ENCODE measurements around the gene ARSJ. TPM values are rescaled to one million over a fixed set of nuclear protein-coding genes. Genes with fewer than 3 reads are reported as not detected.

Gene ARSJ
- total and polyA plus RNA-seq, 2 experiments from 2014 or later = 4.3 to 6.6 TPM

DNA sequence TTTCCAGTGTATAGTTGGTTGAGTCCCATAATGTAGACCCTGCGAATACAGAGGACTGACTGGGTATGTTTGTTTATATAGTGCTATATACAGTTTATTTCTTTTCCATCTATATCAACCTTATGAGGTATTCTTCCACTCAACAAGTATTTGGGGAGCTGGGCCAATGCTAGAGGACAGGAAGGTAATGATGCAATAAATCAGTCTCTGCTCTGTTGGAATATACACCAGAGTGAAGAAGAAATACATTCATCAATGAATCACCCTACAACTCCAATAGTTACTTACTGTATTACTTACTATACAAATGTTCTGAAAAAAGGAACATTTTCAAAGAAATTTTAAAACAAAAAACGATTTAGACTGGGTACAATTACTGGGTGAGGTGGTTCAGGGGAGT lies 2.1 kb upstream of the ARSJ start:
- Mint-ChIP-seq H3K4me1 (peaks cover 33% of the 10 kb centered on the region), H3K9me3 (peaks cover 27% of the 10 kb centered on the region), H3K4me3 (no peak overlapping the region; the same call in 2 of the 3 replicates), H3K27ac (no peak overlapping the region), H3K27me3 (ENCODE audit: insufficient read depth, low read depth, poor library complexity) (peaks cover 22% of the 10 kb centered on the region), H3K36me3 (ENCODE audit: low read depth) (peaks cover 20% of the 10 kb centered on the region)
- H3K79me2 ChIP-seq (replicated peaks; ENCODE audit: insufficient read depth) = peaks cover 10% of the 10 kb centered on the region
- no peak for DNase-seq (ENCODE audit: low spot score)
- H2AFZ ChIP-seq = no peak overlapping the region
- H3K4me2 ChIP-seq = no peak overlapping the region
- no peak overlapping the region for H3K27ac ChIP-seq (ENCODE audit: low read depth)
- no peaks in the 10 kb centered on the region for H3F3A ChIP-seq (replicated peaks; ENCODE audit: low read depth)
- ATAC-seq = no peak
- peaks cover 6% of the 10 kb centered on the region; the same call in 1 of the 2 replicates for H3K9me2 ChIP-seq (ENCODE audit: insufficient read depth)
- peaks cover 13% of the 10 kb centered on the region for H3K4me1 ChIP-seq (ENCODE audit: insufficient read depth)
- H3K27me3 ChIP-seq (ENCODE audit: insufficient read depth) = peaks cover 13% of the 10 kb centered on the region
- H4K20me1 ChIP-seq (replicated peaks; ENCODE audit: insufficient read depth) = no peaks in the 10 kb centered on the region
- no peaks in the 10 kb centered on the region for H3K36me3 ChIP-seq (ENCODE audit: insufficient read depth)
- TF ChIP-seq EZH2 (IDR thresholded peaks at IDR 0.05; ENCODE audit: low read depth, unreplicated experiment) = no peak
- TF ChIP-seq, protein P1, sequence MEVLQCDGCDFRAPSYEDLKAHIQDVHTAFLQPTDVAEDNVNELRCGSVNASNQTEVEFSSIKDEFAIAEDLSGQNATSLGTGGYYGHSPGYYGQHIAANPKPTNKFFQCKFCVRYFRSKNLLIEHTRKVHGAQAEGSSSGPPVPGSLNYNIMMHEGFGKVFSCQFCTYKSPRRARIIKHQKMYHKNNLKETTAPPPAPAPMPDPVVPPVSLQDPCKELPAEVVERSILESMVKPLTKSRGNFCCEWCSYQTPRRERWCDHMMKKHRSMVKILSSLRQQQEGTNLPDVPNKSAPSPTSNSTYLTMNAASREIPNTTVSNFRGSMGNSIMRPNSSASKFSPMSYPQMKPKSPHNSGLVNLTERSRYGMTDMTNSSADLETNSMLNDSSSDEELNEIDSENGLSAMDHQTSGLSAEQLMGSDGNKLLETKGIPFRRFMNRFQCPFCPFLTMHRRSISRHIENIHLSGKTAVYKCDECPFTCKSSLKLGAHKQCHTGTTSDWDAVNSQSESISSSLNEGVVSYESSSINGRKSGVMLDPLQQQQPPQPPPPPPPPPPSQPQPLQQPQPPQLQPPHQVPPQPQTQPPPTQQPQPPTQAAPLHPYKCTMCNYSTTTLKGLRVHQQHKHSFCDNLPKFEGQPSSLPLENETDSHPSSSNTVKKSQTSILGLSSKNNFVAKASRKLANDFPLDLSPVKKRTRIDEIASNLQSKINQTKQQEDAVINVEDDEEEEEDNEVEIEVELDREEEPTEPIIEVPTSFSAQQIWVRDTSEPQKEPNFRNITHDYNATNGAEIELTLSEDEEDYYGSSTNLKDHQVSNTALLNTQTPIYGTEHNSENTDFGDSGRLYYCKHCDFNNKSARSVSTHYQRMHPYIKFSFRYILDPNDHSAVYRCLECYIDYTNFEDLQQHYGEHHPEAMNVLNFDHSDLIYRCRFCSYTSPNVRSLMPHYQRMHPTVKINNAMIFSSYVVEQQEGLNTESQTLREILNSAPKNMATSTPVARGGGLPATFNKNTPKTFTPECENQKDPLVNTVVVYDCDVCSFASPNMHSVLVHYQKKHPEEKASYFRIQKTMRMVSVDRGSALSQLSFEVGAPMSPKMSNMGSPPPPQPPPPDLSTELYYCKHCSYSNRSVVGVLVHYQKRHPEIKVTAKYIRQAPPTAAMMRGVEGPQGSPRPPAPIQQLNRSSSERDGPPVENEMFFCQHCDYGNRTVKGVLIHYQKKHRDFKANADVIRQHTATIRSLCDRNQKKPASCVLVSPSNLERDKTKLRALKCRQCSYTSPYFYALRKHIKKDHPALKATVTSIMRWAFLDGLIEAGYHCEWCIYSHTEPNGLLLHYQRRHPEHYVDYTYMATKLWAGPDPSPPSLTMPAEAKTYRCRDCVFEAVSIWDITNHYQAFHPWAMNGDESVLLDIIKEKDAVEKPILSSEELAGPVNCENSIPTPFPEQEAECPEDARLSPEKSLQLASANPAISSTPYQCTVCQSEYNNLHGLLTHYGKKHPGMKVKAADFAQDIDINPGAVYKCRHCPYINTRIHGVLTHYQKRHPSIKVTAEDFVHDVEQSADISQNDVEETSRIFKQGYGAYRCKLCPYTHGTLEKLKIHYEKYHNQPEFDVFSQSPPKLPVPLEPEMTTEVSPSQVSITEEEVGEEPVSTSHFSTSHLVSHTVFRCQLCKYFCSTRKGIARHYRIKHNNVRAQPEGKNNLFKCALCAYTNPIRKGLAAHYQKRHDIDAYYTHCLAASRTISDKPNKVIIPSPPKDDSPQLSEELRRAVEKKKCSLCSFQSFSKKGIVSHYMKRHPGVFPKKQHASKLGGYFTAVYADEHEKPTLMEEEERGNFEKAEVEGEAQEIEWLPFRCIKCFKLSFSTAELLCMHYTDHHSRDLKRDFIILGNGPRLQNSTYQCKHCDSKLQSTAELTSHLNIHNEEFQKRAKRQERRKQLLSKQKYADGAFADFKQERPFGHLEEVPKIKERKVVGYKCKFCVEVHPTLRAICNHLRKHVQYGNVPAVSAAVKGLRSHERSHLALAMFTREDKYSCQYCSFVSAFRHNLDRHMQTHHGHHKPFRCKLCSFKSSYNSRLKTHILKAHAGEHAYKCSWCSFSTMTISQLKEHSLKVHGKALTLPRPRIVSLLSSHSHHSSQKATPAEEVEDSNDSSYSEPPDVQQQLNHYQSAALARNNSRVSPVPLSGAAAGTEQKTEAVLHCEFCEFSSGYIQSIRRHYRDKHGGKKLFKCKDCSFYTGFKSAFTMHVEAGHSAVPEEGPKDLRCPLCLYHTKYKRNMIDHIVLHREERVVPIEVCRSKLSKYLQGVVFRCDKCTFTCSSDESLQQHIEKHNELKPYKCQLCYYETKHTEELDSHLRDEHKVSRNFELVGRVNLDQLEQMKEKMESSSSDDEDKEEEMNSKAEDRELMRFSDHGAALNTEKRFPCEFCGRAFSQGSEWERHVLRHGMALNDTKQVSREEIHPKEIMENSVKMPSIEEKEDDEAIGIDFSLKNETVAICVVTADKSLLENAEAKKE (CRISPR knock-in tag; IDR thresholded peaks at IDR 0.05) = no peak
- TF ChIP-seq ZNF331 (CRISPR knock-in tag; IDR thresholded peaks at IDR 0.05; ENCODE audit: low read depth) = no peak
- TF ChIP-seq ZNF114 (CRISPR knock-in tag; IDR thresholded peaks at IDR 0.05) = no peak
- no peak for TF ChIP-seq NANOG (IDR thresholded peaks at IDR 0.05; ENCODE audit: borderline replicate concordance)
- TF ChIP-seq, protein P2, sequence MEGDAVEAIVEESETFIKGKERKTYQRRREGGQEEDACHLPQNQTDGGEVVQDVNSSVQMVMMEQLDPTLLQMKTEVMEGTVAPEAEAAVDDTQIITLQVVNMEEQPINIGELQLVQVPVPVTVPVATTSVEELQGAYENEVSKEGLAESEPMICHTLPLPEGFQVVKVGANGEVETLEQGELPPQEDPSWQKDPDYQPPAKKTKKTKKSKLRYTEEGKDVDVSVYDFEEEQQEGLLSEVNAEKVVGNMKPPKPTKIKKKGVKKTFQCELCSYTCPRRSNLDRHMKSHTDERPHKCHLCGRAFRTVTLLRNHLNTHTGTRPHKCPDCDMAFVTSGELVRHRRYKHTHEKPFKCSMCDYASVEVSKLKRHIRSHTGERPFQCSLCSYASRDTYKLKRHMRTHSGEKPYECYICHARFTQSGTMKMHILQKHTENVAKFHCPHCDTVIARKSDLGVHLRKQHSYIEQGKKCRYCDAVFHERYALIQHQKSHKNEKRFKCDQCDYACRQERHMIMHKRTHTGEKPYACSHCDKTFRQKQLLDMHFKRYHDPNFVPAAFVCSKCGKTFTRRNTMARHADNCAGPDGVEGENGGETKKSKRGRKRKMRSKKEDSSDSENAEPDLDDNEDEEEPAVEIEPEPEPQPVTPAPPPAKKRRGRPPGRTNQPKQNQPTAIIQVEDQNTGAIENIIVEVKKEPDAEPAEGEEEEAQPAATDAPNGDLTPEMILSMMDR (conservative IDR thresholded peaks at IDR 0.05; ENCODE audit: low read depth in 2 of 2) = no peak
- TF ChIP-seq, protein P3, sequence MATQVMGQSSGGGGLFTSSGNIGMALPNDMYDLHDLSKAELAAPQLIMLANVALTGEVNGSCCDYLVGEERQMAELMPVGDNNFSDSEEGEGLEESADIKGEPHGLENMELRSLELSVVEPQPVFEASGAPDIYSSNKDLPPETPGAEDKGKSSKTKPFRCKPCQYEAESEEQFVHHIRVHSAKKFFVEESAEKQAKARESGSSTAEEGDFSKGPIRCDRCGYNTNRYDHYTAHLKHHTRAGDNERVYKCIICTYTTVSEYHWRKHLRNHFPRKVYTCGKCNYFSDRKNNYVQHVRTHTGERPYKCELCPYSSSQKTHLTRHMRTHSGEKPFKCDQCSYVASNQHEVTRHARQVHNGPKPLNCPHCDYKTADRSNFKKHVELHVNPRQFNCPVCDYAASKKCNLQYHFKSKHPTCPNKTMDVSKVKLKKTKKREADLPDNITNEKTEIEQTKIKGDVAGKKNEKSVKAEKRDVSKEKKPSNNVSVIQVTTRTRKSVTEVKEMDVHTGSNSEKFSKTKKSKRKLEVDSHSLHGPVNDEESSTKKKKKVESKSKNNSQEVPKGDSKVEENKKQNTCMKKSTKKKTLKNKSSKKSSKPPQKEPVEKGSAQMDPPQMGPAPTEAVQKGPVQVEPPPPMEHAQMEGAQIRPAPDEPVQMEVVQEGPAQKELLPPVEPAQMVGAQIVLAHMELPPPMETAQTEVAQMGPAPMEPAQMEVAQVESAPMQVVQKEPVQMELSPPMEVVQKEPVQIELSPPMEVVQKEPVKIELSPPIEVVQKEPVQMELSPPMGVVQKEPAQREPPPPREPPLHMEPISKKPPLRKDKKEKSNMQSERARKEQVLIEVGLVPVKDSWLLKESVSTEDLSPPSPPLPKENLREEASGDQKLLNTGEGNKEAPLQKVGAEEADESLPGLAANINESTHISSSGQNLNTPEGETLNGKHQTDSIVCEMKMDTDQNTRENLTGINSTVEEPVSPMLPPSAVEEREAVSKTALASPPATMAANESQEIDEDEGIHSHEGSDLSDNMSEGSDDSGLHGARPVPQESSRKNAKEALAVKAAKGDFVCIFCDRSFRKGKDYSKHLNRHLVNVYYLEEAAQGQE (IDR thresholded peaks at IDR 0.05; ENCODE audit: unreplicated experiment) = no peak
- no peak for TF ChIP-seq JUNB (IDR thresholded peaks at IDR 0.05; ENCODE audit: unreplicated experiment)
- TF ChIP-seq, protein P4, sequence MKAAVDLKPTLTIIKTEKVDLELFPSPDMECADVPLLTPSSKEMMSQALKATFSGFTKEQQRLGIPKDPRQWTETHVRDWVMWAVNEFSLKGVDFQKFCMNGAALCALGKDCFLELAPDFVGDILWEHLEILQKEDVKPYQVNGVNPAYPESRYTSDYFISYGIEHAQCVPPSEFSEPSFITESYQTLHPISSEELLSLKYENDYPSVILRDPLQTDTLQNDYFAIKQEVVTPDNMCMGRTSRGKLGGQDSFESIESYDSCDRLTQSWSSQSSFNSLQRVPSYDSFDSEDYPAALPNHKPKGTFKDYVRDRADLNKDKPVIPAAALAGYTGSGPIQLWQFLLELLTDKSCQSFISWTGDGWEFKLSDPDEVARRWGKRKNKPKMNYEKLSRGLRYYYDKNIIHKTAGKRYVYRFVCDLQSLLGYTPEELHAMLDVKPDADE (IDR thresholded peaks at IDR 0.05) = no peak
- no peak for TF ChIP-seq CREB1 (CRISPR knock-in tag; IDR thresholded peaks at IDR 0.05; ENCODE audit: low read depth)
- no peak for TF ChIP-seq EZH2phosphoT487 (IDR thresholded peaks at IDR 0.05; ENCODE audit: unreplicated experiment)
- no peak for TF ChIP-seq STAT1 (IDR thresholded peaks at IDR 0.05; ENCODE audit: unreplicated experiment)
- TF ChIP-seq POLR2AphosphoS5 (IDR thresholded peaks at IDR 0.05; ENCODE audit: low read depth) = no peak
- no peak overlapping the region for H3K4me3 ChIP-seq

Data from GM23338 (cell line).